Measurements from ENCODE around the gene RSPH6A.

DNA sequence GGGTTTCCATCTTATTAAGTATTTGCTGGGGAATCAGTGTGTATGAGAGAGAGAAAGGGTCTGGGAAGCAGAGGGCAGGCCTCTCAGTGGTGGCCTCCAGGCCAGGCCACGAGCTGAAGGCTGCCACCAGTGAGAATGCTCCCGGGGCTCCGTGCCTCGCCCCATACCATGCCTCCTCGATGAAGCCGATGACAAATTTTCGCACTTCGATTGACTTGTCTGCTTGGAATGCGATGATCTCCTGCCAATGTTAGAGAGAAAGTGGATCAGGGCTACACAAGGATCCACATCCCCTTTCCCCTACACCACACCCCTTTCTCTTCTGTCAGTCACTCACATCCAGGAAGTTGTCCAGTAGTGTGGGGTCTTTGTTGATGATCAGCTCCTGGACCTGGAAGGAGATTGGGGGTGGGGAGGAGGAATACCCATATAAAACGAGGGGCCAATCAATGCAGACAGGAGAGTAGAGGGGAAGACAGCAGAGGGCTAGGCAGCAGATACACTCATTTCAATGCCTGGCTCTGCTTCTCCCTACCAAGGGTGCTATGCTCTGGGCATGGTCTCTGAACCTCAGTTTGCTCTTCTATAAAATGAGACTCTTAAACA is 37.1 kb upstream of the RSPH6A start:
- TF ChIP-seq, protein P1, sequence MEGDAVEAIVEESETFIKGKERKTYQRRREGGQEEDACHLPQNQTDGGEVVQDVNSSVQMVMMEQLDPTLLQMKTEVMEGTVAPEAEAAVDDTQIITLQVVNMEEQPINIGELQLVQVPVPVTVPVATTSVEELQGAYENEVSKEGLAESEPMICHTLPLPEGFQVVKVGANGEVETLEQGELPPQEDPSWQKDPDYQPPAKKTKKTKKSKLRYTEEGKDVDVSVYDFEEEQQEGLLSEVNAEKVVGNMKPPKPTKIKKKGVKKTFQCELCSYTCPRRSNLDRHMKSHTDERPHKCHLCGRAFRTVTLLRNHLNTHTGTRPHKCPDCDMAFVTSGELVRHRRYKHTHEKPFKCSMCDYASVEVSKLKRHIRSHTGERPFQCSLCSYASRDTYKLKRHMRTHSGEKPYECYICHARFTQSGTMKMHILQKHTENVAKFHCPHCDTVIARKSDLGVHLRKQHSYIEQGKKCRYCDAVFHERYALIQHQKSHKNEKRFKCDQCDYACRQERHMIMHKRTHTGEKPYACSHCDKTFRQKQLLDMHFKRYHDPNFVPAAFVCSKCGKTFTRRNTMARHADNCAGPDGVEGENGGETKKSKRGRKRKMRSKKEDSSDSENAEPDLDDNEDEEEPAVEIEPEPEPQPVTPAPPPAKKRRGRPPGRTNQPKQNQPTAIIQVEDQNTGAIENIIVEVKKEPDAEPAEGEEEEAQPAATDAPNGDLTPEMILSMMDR (IDR thresholded peaks at IDR 0.05), result no peak
- TF ChIP-seq POLR2AphosphoS5 (IDR thresholded peaks at IDR 0.05) (no peak), POLR2A (IDR thresholded peaks at IDR 0.05) (no peak), EP300 (IDR thresholded peaks at IDR 0.05) (no peak)

All from suprapubic skin (tissue), 4 donors.